ENCODE data around the gene RAB10. TPM values are rescaled to one million over a fixed set of nuclear protein-coding genes. Genes with fewer than 3 reads are reported as not detected.
A peak's percentile ranks its signal among the peaks of the same experiment; 100 is the strongest.

RAB10 gene
- total and polyA plus RNA-seq, 2 experiments from 2014 or later: 100 to 122 TPM

DNA sequence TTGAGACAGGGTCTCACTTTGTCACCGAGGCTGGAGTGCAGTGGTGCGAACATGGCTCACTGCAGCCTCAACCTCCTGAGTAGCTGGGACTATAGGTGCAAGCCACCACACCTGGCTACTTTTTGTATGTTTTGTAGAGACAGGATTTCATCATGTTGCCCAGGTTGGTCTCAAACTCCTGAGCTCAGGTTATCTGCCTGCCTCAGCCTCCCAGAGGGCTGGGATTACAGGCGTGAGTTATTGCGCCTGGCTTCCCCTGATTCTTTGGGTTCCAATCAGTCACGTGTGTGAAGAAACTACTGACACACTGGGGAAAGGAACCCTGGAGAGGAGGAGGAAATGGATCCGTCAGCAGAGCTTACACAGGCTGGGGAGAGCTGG is 22.3 kb upstream of the RAB10 start:
- peak overlapping the region; percentile 41 for H3K4me2 ChIP-seq
- peak overlapping the region; percentile 94 for H3K27ac ChIP-seq
- TF ChIP-seq, protein P1, sequence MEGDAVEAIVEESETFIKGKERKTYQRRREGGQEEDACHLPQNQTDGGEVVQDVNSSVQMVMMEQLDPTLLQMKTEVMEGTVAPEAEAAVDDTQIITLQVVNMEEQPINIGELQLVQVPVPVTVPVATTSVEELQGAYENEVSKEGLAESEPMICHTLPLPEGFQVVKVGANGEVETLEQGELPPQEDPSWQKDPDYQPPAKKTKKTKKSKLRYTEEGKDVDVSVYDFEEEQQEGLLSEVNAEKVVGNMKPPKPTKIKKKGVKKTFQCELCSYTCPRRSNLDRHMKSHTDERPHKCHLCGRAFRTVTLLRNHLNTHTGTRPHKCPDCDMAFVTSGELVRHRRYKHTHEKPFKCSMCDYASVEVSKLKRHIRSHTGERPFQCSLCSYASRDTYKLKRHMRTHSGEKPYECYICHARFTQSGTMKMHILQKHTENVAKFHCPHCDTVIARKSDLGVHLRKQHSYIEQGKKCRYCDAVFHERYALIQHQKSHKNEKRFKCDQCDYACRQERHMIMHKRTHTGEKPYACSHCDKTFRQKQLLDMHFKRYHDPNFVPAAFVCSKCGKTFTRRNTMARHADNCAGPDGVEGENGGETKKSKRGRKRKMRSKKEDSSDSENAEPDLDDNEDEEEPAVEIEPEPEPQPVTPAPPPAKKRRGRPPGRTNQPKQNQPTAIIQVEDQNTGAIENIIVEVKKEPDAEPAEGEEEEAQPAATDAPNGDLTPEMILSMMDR (IDR thresholded peaks at IDR 0.05; ENCODE audit: poor library complexity): no peak
- TF ChIP-seq EZH2phosphoT487 (IDR thresholded peaks at IDR 0.05; ENCODE audit: low read depth, severe bottlenecking, unreplicated experiment) (no peak), EZH2 (IDR thresholded peaks at IDR 0.05; ENCODE audit: borderline replicate concordance) (no peak)
- peaks cover 22% of the 10 kb centered on the region for H3K4me1 ChIP-seq (ENCODE audit: insufficient read depth)
- H3K79me2 ChIP-seq: no peaks in the 10 kb centered on the region
- no peak overlapping the region for H2AFZ ChIP-seq
- no peak for DNase-seq (ENCODE audit: low spot score)
- H3K27me3 ChIP-seq: no peaks in the 10 kb centered on the region
- H3K9me2 ChIP-seq (replicated peaks; ENCODE audit: insufficient read depth): no peaks in the 10 kb centered on the region
- H3K9me3 ChIP-seq (ENCODE audit: low read depth): no peaks in the 10 kb centered on the region
- no peaks in the 10 kb centered on the region for H4K20me1 ChIP-seq (ENCODE audit: insufficient read depth, poor library complexity, severe bottlenecking)
- H3K4me3 ChIP-seq: no peak overlapping the region
- no peaks in the 10 kb centered on the region for H3K36me3 ChIP-seq (replicated peaks; ENCODE audit: insufficient read depth, low read depth)
- WGBS (ENCODE audit: low lambda C conversion rate, missing lambda C conversion rate): 50% methylated on average over 6 of the region's 6 CpGs

DNA sequence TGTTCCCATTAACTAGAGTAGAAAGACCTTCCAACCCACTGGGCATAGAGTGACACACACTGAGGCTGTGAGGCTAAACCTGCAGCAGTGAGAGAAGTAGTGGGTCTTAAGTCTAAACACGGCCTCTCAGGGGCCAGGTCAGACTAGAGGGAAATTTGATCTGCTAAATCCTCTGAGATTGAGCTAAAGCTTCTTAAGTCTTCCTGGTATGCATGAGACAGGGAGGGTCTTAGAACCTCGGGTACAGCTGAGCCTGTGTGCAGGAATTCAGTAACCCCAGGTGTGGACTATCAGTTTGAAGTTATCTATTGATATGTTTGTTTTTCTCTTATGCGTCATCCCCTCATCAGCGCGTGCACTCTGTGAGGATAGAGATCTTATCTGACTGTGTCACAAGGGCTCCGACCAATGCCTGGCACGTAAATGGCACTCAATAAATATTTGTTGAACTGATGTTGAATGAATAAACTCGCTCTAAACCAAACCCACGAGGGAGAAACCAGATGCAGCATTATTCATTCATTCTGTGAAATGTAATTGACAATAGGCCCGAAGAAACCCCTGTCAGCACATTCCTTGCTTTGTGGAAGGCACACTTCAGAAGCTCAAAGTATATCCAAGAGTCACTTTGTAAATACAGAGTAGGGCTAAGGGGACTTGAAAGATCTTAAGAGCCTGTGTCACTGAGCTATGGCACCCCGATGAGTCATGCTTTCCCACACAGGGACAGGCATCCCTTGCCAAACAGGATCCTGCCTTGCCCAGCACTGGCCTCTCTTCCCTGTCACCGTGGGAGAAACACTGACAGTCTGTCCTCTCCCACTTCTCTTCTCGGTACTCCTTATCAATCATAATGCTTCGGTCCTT is 21.7 kb upstream of the RAB10 start:
- DNase-seq (ENCODE audit: low spot score): peak; percentile 90
- H2AFZ ChIP-seq: no peak overlapping the region
- H3K79me2 ChIP-seq: no peaks in the 10 kb centered on the region
- no peaks in the 10 kb centered on the region for H3K36me3 ChIP-seq (replicated peaks; ENCODE audit: insufficient read depth, low read depth)
- TF ChIP-seq, protein P1 (IDR thresholded peaks at IDR 0.05; ENCODE audit: poor library complexity): no peak
- TF ChIP-seq EZH2phosphoT487 (IDR thresholded peaks at IDR 0.05; ENCODE audit: low read depth, severe bottlenecking, unreplicated experiment) (no peak), EZH2 (IDR thresholded peaks at IDR 0.05; ENCODE audit: borderline replicate concordance) (no peak)
- peak overlapping the region; percentile 94 for H3K27ac ChIP-seq
- H3K4me3 ChIP-seq: no peak overlapping the region
- peaks cover 22% of the 10 kb centered on the region for H3K4me1 ChIP-seq (ENCODE audit: insufficient read depth)
- H3K9me3 ChIP-seq (ENCODE audit: low read depth): no peaks in the 10 kb centered on the region
- 11% methylated on average over 14 of the region's 14 CpGs for WGBS (ENCODE audit: low lambda C conversion rate, missing lambda C conversion rate)
- no peaks in the 10 kb centered on the region for H3K27me3 ChIP-seq
- H3K9me2 ChIP-seq (replicated peaks; ENCODE audit: insufficient read depth): no peaks in the 10 kb centered on the region
- H4K20me1 ChIP-seq (ENCODE audit: insufficient read depth, poor library complexity, severe bottlenecking): no peaks in the 10 kb centered on the region
- H3K4me2 ChIP-seq: peak overlapping the region; percentile 41

DNA sequence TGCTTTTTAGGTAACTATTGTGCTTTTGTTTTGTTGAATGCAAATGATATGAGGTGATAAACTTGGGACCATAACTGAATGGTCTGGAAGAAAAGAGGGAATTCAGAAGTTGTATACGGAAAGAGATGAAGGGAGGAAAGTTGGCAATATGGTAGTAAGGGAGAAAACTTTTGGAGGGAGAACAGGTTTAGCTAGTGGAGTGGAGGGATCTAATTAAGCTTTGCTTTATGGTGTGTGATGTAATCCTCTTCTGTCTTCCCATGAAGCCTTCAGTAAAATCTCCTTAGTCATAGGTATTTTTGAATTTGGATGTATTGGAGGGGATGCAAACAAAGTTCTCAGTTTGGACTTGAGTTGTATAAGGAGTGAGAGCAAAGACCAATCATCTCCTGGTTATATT is 20.2 kb upstream of the RAB10 start:
- no peaks in the 10 kb centered on the region for H3K9me3 ChIP-seq (ENCODE audit: low read depth)
- TF ChIP-seq EZH2phosphoT487 (IDR thresholded peaks at IDR 0.05; ENCODE audit: low read depth, severe bottlenecking, unreplicated experiment): no peak
- TF ChIP-seq, protein P1 (IDR thresholded peaks at IDR 0.05; ENCODE audit: poor library complexity): no peak
- no peak for TF ChIP-seq EZH2 (IDR thresholded peaks at IDR 0.05; ENCODE audit: borderline replicate concordance)
- H3K4me1 ChIP-seq (ENCODE audit: insufficient read depth): peaks cover 34% of the 10 kb centered on the region
- H3K4me3 ChIP-seq: no peak overlapping the region
- H3K36me3 ChIP-seq (replicated peaks; ENCODE audit: insufficient read depth, low read depth): no peaks in the 10 kb centered on the region
- peak overlapping the region; percentile 94 for H3K27ac ChIP-seq
- no peak overlapping the region for H3K4me2 ChIP-seq
- H3K27me3 ChIP-seq: no peaks in the 10 kb centered on the region
- no peaks in the 10 kb centered on the region for H3K79me2 ChIP-seq
- H2AFZ ChIP-seq: no peak overlapping the region
- 87% methylated on average over 1 of the region's 1 CpG for WGBS (ENCODE audit: low lambda C conversion rate, missing lambda C conversion rate)
- H3K9me2 ChIP-seq (replicated peaks; ENCODE audit: insufficient read depth): no peaks in the 10 kb centered on the region
- no peak for DNase-seq (ENCODE audit: low spot score)
- H4K20me1 ChIP-seq (ENCODE audit: insufficient read depth, poor library complexity, severe bottlenecking): no peaks in the 10 kb centered on the region

Measured in hepatocyte (in vitro differentiated cells).